MM.1S (cell line): ENCODE measurements around the gene CACNA1H.

Experiments
- DNase-seq: peaks from one replicate; pipeline ENCODE4 v3.0.0-alpha.2; 2015
- H2AFZ ChIP-seq: fragments of 300-600 bp; sonication (generic); 2 replicates; pipeline ENCODE4 v1.6.0; 2016; ENCODE audit warnings: antibody characterized with exemption, low read length
- H3F3A ChIP-seq: fragments of 300-600 bp; sonication (generic); 2 replicates; pipeline ENCODE4 v1.6.1; 2016; ENCODE audit warnings: mild to moderate bottlenecking, antibody characterized with exemption, low read length, moderate library complexity, mixed read lengths; ENCODE audit not compliant: insufficient read depth
- H3K27ac ChIP-seq: fragments of 300-600 bp; sonication (generic); 2 replicates; pipeline ENCODE4 v1.5.1; 2016; ENCODE audit warnings: mild to moderate bottlenecking, low read length
- H3K27me3 ChIP-seq: fragments of 300-600 bp; sonication (generic); replicated peaks from 2 replicates; pipeline ENCODE4 v1.6.0; 2016; ENCODE audit warnings: low read length; ENCODE audit not compliant: insufficient read depth
- H3K36me3 ChIP-seq: fragments of 300-600 bp; sonication (generic); replicated peaks from 2 replicates; pipeline ENCODE4 v1.6.1; 2016; ENCODE audit warnings: mild to moderate bottlenecking, low read length, mixed read lengths; ENCODE audit not compliant: insufficient read depth
- H3K4me1 ChIP-seq: fragments of 300-600 bp; sonication (generic); 2 replicates; pipeline ENCODE4 v1.6.1; 2016; ENCODE audit warnings: low read length, mixed read lengths
- H3K4me2 ChIP-seq: fragments of 300-600 bp; sonication (generic); 2 replicates; pipeline ENCODE4 v1.6.0; 2016; ENCODE audit warnings: low read depth, low read length
- H3K4me3 ChIP-seq: fragments of 300-600 bp; sonication (generic); 2 replicates; pipeline ENCODE4 v1.5.1; 2016; ENCODE audit warnings: low read length, mixed read lengths
- H3K79me2 ChIP-seq: fragments of 300-600 bp; sonication (generic); 2 replicates; pipeline ENCODE4 v1.6.1; 2016; ENCODE audit warnings: mixed run types, low read length, mixed read lengths
- H3K9ac ChIP-seq: fragments of 300-600 bp; sonication (generic); 2 replicates; pipeline ENCODE4 v1.6.1; 2016; ENCODE audit warnings: low read length, mixed read lengths
- H3K9me2 ChIP-seq: fragments of 300-600 bp; sonication (generic); replicated peaks from 2 replicates; pipeline ENCODE4 v1.6.1; 2016; ENCODE audit warnings: mild to moderate bottlenecking, low read length, mixed read lengths; ENCODE audit not compliant: insufficient read depth
- H3K9me3 ChIP-seq: fragments of 300-600 bp; sonication (generic); replicated peaks from 2 replicates; pipeline ENCODE4 v1.6.1; 2016; ENCODE audit warnings: mild to moderate bottlenecking, low read length, mixed read lengths; ENCODE audit not compliant: insufficient read depth
- H4K20me1 ChIP-seq: fragments of 300-600 bp; sonication (generic); 2 replicates; pipeline ENCODE4 v1.6.1; 2016; ENCODE audit warnings: mild to moderate bottlenecking, low read length, moderate library complexity, mixed read lengths; ENCODE audit not compliant: insufficient read depth
- CTCF ChIP-seq: fragments of 300-600 bp; sonication (generic); IDR thresholded peaks from 2 replicates; pipeline ENCODE4 v1.5.1; 2016; ENCODE audit warnings: antibody characterized with exemption, low read length, mixed read lengths
- EZH2 ChIP-seq: fragments of 300-600 bp; sonication (generic); optimal IDR thresholded peaks from 2 replicates; pipeline ENCODE3; 2017; ENCODE audit warnings: low read depth, mild to moderate bottlenecking, antibody characterized with exemption, low read length, mixed read lengths
- EZH2phosphoT487 ChIP-seq: fragments of 300-600 bp; sonication (generic); IDR thresholded peaks from 2 replicates; pipeline ENCODE4 v1.6.1; 2018; ENCODE audit warnings: antibody characterized with exemption, low read length

CACNA1H gene

GRCh38 chr16:1108299-1109252, 44.3 kb upstream of the CACNA1H start:
- no peak overlapping the region for H3K4me2 ChIP-seq
- no peaks in the 10 kb centered on the region for H3K36me3 ChIP-seq
- H3K27me3 ChIP-seq = peaks cover 97% of the 10 kb centered on the region
- H2AFZ ChIP-seq = no peak overlapping the region
- no peak overlapping the region for H3K4me3 ChIP-seq
- no peak overlapping the region for H3K9ac ChIP-seq
- no peak for DNase-seq
- no peak overlapping the region for H3K27ac ChIP-seq
- no peaks in the 10 kb centered on the region for H4K20me1 ChIP-seq
- H3K9me3 ChIP-seq = no peaks in the 10 kb centered on the region
- H3K9me2 ChIP-seq = no peaks in the 10 kb centered on the region
- no peaks in the 10 kb centered on the region for H3K4me1 ChIP-seq
- no peaks in the 10 kb centered on the region for H3F3A ChIP-seq
- no peaks in the 10 kb centered on the region for H3K79me2 ChIP-seq
- TF ChIP-seq EZH2 = no peak
- TF ChIP-seq CTCF = no peak
- no peak for TF ChIP-seq EZH2phosphoT487

GRCh38 chr16:1109648-1110047, 43.3 kb upstream of the CACNA1H start:
- H3K36me3 ChIP-seq = no peaks in the 10 kb centered on the region
- no peaks in the 10 kb centered on the region for H4K20me1 ChIP-seq
- no peak overlapping the region for H3K4me3 ChIP-seq
- no peak overlapping the region for H3K9ac ChIP-seq
- no peaks in the 10 kb centered on the region for H3K9me3 ChIP-seq
- no peaks in the 10 kb centered on the region for H3K4me1 ChIP-seq
- H3K9me2 ChIP-seq = no peaks in the 10 kb centered on the region
- no peaks in the 10 kb centered on the region for H3F3A ChIP-seq
- no peak overlapping the region for H3K4me2 ChIP-seq
- no peaks in the 10 kb centered on the region for H3K79me2 ChIP-seq
- DNase-seq = no peak
- no peak overlapping the region for H2AFZ ChIP-seq
- TF ChIP-seq EZH2phosphoT487 (no peak), CTCF (no peak), EZH2 (no peak)
- H3K27ac ChIP-seq = no peak overlapping the region
- H3K27me3 ChIP-seq = peaks cover 94% of the 10 kb centered on the region

GRCh38 chr16:1112506-1113184, 40.3 kb upstream of the CACNA1H start:
- Histone ChIP-seq H3K27ac (no peak overlapping the region), H3K4me3 (no peak overlapping the region), H3K9ac (no peak overlapping the region), H3F3A (no peaks in the 10 kb centered on the region), H3K4me2 (no peak overlapping the region), H3K36me3 (no peaks in the 10 kb centered on the region), H3K79me2 (no peaks in the 10 kb centered on the region), H2AFZ (no peak overlapping the region), H4K20me1 (no peaks in the 10 kb centered on the region), H3K9me2 (no peaks in the 10 kb centered on the region), H3K4me1 (no peaks in the 10 kb centered on the region), H3K9me3 (no peaks in the 10 kb centered on the region), H3K27me3 (peaks cover 91% of the 10 kb centered on the region)
- DNase-seq = no peak
- no peak for TF ChIP-seq CTCF
- TF ChIP-seq EZH2phosphoT487 = no peak
- no peak for TF ChIP-seq EZH2
